NAMALWA (cell line): Measurements from ENCODE around the gene PCGF6.
"Not testable (repeated sequence)": the region's sequence is repeated elsewhere in the genome, so short reads cannot be mapped to it uniquely, and the experiment has no call there.

Experiments used
- DNase-seq: peaks from one replicate; pipeline ENCODE4 v3.0.0-alpha.2; 2015; ENCODE audit warnings: low spot score

PCGF6 gene

DNA sequence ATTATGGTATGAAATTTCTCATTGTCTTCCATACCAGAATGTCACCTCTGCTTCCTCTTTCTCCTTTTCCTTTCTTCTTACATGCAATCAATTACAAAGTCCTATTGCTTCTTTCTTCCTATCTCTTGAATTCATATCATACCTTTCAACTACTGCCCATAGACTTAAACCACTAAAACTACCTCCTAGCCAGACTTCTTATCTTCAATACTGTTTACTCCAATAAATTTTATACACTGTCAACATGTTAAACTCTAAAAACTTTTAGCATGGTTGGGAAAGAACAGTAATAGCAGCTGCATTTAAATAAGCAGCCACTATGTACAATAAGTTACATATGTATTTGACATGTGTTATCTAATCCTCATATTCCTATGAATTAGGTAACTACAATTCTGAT is 34.9 kb downstream of the PCGF6 start:
- no peak for DNase-seq

DNA sequence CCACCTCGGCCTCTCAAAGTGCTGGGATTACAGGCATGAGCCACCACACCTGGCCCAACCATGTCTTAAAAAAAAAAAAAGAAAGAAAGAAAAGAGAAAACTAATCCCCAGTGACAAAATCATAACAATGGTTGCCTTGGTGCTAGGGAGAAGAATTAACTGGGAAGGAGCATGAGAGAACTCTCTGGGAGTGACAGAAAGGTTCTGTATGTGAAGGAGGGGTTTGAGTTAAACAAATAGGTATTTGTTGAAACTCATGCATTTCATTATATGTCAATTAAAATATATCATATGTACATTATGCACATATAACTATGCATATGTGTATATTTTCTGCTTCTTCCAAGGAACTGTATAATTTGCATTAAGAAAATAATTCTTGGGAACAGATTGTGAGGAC is 40.7 kb downstream of the PCGF6 start:
- DNase-seq = no peak

DNA sequence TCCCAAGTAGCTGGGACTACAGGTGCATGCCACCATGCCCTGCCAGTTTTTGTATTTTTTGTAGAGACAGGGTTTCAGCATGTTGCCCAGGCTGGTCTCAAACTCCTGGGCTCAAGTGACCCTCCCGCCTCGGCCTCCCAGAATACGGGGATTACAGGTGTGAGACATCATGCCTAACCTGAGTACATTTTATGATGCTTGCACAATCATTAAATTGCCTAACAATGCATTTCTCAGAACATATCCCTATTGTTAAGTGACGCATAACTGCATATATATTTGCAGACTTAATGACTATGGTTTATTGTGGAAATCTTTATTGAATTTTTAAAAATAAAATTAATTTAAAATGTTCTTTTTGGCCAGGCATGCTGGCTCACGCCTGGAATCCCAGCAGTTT is 43.3 kb downstream of the PCGF6 start:
- DNase-seq = no peak

DNA sequence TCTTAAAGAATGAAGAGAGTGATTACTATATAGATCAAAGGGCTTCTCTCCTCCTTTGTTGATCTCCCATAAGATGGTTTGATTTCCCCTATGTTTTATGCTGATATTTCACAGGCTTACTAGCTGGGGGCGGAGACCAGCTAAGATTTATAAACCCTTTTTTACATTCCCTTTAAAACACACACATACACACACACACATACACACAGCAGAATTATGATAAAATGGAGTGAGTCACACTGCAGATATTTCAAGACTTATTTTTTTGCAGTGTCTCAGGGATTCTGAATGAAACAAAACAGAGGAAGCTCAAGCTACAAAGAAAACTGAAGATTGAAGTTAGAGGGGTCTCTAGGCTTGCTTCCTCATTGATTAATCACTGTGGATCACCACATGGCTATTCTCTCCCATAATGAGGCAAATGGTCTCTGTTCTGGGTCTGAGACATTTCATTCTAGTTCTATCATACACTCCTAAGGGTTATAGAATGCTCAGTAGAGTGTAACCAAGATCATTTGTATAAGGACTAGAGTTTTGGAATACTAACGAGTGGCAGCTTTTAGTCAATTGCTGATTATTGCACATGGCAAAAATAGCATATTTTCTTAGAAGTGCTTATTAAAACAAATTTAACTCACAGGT is 55.4 kb downstream of the PCGF6 start:
- no peak for DNase-seq

DNA sequence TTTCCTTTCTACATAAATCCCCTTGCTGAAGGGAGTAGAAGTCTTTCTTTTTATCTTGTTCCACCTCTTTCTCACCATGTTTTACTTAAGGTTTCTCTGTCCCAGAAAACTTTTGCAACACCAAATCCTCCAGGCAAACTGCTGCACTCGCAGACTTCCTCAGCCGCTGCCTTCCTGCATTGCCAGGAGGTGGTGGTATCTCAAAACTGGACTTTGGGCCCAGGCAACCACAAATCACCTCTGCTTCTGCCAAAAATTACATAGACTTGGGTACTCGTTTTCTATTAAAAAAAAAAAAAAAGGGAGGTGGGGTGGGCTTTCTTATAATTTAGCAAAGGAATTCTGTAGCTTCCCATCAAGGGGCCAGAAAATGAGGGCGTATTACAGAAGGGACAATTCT is 59.4 kb downstream of the PCGF6 start:
- DNase-seq = no peak

DNA sequence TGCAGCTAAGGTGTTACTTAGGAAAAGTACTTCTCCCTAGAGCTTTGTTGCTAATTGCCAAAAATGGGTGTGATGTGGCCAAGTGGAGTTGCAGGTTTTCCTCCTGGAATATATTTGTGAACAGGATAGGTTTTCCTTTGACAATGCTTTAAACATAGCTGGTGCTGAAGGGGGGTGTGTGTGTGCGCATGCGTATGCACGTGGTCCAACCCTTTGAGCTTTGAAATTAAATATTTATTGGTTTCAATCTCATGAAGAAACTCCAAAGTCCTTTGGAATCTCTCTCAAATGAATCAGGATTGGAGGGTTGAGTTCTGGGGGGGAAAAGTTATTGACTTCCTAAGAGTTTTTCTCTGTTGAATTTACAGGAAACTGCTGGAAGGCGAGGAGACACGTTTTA is 62.9 kb downstream of the PCGF6 start:
- no peak for DNase-seq

DNA sequence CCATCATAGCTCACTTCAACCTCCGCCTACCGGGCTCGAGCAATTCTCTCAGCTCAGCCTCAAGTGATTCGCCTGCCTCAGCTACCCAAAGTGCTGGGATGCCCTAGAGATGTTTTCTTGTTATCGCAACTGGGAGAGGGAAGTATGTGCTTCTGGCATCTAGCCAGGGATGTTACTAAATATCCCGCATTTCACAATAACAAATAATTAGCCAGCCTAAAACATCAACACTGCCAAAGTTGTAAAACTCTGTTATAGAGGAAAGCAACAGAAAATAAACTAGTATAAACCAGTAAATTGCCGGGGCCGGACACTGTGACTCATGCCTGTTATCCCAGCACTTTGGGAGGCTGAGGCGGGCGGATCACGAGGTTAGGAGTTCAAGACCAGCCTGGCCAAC is 66.8 kb downstream of the PCGF6 start:
- no peak for DNase-seq

DNA sequence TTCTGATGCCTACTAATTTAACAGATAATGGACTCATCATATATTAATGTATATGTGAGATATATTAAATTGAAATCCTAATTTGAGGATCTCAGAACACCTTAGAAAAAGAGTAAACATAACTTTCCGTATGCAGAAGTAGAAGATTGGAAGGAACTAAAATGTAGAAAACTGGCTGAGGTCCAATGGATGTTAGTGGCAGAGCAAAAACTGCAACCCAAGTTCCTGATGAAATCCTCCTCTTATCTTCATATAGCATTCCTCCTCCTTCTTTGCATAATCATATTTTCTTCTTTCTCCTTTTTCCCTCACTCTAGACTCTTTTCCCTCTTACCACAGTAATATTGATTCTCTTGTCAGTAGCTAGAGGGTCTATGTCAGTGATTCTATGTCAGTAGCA is 68.0 kb downstream of the PCGF6 start:
- DNase-seq = no peak

DNA sequence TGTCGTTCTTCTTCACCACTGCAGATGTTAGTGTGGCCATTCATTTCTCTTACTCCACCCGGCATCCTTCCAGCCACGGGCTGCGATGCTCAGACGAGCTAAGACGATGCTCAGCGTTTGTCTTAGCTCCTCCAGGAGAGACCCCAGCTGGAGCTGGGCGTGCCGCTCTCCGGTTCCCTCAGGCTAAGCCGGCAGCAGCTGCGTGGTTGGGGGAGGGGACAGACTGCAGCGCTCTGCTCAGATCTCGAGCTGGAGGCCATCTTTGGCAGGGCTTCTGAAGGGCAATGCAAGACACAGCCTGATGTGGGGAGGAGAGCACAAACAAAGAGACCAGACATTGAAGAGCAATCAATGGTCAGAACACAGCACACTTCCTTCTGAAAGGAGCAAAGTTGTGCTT is 69.2 kb downstream of the PCGF6 start:
- DNase-seq = no peak

DNA sequence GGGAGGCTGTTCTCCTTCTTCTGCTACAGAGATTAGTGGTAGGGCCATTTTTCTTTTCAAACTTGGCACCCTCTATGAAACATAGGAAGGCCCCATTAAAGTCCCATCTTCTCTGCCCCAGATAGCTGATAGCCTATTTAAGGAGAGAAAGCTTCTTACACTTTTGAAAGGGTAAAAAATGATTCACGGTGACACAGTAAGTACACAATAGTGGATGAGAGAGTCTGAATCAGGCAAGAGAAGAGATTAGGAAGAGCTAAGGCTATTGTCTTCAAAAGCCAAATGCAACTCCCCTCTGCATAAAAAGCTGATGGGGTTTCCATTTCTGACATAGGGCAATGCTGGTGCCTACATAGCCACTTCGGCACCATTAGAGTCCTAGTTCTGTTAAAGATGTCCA is 70.4 kb downstream of the PCGF6 start:
- no peak for DNase-seq

DNA sequence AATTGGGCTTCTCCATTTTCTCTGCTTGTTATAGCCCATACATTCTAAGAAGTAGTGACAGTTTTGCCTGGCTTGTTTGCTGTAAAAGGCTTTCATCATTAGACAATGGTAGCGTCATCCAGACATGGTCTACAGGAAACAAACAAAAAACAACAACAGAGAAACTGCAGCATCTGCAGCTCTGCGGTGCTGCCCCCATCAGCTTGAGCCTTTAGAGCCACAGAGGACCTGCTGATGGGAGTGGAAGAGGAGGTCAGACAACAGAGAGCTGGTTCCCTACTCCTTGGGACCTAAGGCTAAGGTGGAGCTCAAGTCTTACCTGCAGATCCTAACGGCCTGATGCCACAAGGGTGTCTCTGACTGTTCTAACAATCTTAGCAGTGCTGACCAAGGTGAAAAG is 70.9 kb downstream of the PCGF6 start:
- DNase-seq = no peak

DNA sequence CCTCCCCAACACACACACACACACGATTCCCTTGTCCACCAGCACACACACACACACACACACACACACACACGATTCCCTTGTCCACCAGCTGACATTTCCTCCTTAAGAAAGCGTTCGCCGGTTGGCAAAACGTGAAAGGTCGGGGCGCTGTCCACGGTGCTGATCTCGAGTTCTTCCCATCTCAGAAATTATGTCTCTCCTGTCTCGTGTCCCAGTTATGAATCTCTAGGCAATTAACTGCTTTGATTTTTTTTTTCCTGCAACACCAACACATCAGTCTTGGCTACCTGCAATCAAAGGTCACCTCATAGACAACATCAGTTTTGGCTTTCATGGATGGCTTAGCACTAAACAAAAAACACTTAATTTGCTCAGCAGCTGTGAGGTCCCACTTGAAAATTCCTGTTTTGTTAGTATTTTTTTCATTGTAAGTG is 72.1 kb downstream of the PCGF6 start:
- DNase-seq = no peak

DNA sequence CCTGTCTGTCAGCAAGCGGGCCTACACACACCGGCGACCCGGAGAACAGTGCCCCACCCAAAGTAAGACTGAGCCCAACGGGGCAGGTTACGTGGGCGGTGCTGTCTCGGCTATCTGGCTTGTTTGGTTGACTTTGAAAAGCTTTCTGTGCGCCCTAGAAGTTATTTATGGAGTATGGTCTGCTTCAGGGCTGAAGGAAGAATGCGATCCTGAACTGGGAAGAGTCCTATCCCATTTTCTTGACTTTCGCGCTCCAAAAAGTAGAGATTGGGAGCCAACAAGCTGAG is 72.5 kb downstream of the PCGF6 start:
- no peak for DNase-seq

DNA sequence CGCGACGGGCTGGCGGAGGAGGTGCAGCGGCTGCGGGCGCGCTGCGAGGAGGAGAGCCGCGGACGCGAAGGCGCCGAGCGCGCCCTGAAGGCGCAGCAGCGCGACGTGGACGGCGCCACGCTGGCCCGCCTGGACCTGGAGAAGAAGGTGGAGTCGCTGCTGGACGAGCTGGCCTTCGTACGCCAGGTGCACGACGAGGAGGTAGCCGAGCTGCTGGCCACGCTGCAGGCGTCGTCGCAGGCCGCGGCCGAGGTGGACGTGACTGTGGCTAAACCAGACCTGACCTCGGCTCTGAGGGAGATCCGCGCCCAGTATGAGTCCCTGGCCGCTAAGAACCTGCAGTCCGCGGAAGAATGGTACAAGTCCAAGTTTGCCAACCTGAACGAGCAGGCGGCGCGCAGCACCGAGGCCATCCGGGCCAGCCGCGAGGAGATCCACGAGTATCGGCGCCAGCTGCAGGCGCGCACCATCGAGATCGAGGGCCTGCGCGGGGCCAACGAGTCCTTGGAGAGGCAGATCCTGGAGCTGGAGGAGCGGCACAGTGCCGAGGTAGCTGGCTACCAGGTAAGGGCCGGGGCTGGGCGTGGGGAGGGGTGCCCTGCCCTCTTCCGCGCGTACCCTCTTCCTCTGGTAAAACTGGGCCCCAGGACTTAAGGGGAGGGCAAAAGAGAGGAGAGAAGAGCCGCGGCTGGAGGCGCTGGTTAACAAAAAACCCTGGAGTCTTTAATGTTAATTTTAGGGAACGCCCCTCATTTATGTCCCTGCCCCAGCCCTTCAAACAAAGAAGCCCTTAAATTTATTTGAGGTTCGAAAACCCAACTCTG is 73.0 kb downstream of the PCGF6 start:
- DNase-seq = no peak

DNA sequence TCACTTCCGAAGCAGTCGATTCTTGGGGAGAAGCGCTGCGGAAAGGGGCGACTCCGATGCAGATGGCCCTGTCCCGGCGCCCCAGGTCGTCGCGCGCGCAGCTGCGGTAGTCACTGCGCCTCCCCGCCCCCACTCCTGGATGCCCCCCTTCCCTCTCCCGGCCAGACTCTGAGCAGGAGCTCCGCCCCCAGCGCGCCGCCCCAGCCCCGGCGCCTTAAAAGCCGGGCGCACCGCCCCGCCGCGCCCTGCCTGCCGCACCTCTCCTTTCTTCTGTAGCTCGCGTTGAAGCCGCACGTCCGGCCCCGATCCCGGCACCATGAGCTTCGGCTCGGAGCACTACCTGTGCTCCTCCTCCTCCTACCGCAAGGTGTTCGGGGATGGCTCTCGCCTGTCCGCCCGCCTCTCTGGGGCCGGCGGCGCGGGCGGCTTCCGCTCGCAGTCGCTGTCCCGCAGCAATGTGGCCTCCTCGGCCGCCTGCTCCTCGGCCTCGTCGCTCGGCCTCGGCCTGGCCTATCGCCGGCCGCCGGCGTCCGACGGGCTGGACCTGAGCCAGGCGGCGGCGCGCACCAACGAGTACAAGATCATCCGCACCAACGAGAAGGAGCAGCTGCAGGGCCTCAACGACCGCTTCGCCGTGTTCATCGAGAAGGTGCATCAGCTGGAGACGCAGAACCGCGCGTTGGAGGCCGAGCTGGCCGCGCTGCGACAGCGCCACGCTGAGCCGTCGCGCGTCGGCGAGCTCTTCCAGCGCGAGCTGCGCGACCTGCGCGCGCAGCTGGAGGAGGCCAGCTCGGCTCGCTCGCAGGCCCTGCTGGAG is 73.8 kb downstream of the PCGF6 start, which contains the start of gene INA:
TSS of gene INA (plus strand) at position 243 of the 817 bp plus-strand sequence. CDS start at position 317, 74 bp downstream.
- no peak for DNase-seq

DNA sequence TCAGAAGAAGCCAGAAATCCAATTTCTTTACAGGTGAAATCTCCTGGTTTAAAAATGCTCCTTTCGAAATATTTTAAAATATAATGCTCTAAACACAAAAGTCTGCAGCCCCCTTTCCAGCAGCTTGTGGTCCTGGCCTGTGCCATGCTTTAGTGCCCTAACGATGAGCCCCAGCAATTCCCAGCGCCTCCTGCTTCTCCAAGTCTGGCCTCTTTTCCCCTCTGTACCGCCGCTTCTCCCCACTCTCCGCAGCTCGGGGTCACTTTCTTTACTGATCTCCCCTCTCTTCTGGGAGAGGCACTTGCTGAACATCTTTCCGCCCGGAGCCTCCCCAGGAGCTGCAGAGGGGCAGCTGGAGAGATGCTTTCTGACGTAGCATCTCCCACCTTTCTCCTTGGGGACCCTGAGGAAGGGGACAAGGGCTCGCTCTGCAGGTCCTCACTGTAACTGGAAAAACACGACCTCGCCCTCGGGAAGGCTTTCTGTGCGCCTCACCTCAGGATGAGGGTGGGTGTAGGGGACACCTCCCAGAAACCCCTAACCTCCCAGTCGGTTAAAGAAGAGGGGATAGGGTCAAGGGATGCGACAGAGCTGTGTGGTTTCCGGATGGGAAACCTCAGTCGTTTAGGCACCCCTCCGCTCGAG is 74.6 kb downstream of the PCGF6 start:
- DNase-seq = no peak

DNA sequence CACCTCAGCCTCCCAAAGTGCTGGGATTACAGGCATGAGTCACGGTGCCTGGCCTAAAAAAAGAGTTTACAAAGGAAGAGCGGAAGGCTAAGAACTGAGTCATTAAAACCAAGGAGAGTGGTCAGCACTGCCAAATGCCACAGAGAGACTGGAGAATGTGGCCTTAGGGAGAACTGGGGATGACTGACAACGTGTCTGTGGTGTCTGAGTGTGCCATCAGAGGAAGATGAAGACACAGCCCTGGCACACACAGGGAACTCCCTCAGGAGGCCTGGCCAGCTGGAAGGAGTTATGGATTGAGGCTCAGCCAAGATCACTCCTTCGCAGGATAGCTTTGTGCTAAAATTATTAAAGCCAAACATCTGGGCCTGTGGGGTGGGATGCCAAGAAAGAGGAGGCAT is 77.9 kb downstream of the PCGF6 start:
- DNase-seq = no peak

DNA sequence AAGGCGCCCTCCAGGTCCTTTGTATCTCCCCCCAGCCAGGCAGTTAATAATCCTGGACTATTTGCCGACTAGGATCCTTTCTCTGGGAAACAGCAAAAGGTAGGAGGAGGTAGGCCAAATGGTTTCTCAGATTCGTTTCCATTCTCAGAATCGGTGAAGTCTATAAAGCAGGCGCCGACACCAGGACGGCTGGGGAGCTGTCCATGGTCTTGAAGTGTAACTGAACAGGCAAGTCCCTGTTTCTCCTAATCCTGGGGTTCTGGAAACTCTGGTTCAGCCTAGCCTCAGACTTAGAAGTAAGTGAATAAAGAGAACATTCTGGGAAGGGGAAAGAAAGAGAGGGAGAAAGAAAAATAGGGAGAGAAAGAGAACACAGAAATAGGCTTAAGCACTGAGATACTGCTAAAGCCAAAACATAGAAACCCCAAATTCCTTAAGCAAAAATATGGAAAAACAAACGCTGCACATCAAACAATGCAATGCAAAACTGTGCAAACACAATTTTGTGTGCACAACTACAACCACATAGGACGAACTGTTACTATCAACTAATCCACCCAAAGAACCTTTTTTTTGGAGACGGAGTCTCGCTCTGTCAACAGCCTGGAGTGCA is 85.1 kb downstream of the PCGF6 start:
- DNase-seq = peak; percentile 28

DNA sequence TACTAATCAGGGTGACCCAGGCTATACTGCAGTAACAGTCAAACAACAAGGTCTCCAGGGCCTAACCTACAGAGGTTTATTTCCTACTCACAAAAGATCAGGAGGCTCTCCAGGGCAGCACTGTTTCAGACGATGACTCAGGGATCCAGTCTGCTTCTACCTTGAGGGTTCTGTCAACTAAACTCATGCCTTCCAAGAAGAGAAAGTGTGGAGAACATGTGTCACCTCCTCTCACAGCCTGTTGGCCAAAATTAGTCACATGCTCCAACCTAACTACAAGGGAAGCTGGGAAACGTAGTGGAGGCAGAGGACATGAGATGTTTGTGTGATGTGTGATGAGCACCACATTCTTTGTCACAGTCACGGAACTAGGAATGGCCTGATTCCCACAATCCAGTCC is 88.7 kb downstream of the PCGF6 start:
- no peak for DNase-seq

DNA sequence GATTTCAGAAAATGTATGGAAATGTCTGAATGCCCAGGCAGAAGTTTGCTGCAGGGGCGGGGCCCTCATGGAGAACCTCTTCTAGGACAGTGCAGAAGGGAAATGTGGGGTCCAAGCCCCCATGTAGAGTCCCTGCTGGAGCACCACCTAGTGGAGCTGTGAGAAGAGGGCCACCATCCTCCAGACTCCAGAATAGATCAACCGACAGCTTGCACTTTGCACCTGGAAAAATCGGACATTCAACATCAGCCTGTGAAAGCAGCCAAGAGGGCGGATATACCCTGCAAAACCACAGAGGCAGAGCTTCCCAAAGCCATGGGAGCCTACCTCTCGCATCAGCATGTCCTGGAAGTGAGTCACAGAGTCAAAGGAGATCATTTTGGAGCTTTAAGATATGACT is 91.0 kb downstream of the PCGF6 start:
- DNase-seq = no peak

DNA sequence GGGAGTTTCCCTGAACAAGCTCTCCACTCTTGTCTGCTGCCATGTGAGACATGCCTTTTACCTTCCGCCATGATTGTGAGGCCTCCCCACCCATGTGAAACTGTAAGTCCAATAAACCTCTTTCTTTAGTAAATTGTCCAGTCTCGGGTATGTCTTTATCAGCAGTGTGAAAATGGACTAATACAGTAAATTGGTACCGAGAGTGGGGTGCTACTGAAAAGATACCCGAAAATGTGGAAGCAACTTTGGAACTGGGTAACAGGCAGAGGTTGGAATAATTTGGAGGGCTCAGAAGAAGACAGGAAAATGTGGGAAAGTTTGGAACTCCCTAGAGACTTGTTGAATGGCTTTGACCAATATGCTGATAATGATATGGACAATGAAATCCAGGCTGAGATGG is 92.0 kb downstream of the PCGF6 start:
- DNase-seq = not testable (repeated sequence)

DNA sequence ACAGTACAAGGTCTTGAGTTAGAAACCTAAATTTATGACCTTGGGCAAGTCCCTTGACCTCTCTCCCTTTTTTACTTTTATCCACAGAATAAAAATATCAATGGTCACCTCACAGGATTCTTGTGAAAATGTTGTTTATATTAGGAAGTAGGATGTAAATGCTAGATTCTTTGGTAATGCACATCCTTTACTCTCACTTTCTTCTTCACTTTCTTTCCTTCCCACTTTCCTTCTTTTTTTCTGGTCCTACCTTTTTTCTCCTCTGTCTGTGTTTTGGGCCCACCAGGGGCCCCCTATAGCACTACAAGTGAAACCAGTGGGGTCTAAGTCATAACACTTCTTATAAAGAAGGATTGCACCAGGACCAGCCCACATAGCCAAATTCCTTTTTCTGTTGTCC is 93.1 kb downstream of the PCGF6 start:
- DNase-seq = no peak
